Caco-2 (cell line): ENCODE results near the gene TBC1D9B. TPM values are rescaled to one million over a fixed set of nuclear protein-coding genes. Genes with fewer than 3 reads are reported as not detected.

Experiments used
- BruUV-seq: library from RNA; stranded (reverse); fragments of 400-500 nt; replicated peaks from 2 replicates; lab custom pipeline; 2021; lab: Mats Ljungman, UMichigan
- CTCF ChIA-PET: fragments of 300-600 bp; sonication (Branson Sonifier 250); formaldehyde crosslinking; loops from one replicate; lab custom pipeline; 2022; ENCODE audit warnings: antibody characterized with exemption; lab: Charles Lee
- POLR2A ChIA-PET: fragments of 300-600 bp; sonication (Branson Sonifier 250); formaldehyde crosslinking; loops from one replicate; lab custom pipeline; 2022; ENCODE audit warnings: antibody characterized with exemption; lab: Charles Lee
- DNase-seq, 2 experiments: peaks; one replicate each; pipeline versions ENCODE4 v3.0.0 to v3.0.0-alpha.2; 2020 to 2022
- H3K27me3 ChIP-seq: replicated peaks from 2 replicates; pipeline ENCODE4 v1.6.0; 2011; ENCODE audit warnings: low read length; ENCODE audit not compliant: control insufficient read depth, insufficient read depth
- H3K36me3 ChIP-seq: 2 replicates; pipeline ENCODE4 v1.5.1; 2011; ENCODE audit warnings: low read length; ENCODE audit not compliant: control insufficient read depth, insufficient read depth
- H3K4me1 ChIP-seq: fragments of 250-450 bp; sonication (Bioruptor Pico); 2 replicates; pipeline ENCODE4 v1.5.1; 2020; ENCODE audit warnings: mild to moderate bottlenecking
- H3K4me3 ChIP-seq: 2 replicates; pipeline ENCODE4 v1.5.1; 2011; ENCODE audit warnings: low read depth, mild to moderate bottlenecking, control low read depth, low read length
- H3K9me3 ChIP-seq: fragments of 250-450 bp; sonication (Bioruptor Pico); 2 replicates; pipeline ENCODE4 v1.5.1; 2020; ENCODE audit warnings: mild to moderate bottlenecking, moderate library complexity
- H3K27ac Mint-ChIP-seq: one replicate; pipeline ENCODE4 v1.8.0; 2022; ENCODE audit warnings: mixed read lengths; ENCODE audit not compliant: unreplicated experiment
- H3K27me3 Mint-ChIP-seq: one replicate; pipeline ENCODE4 v1.8.0; 2022; ENCODE audit warnings: mixed read lengths; ENCODE audit not compliant: insufficient read depth, unreplicated experiment
- H3K36me3 Mint-ChIP-seq: one replicate; pipeline ENCODE4 v1.8.0; 2022; ENCODE audit warnings: mild to moderate bottlenecking, mixed read lengths; ENCODE audit not compliant: insufficient read depth, unreplicated experiment
- H3K4me1 Mint-ChIP-seq: one replicate; pipeline ENCODE4 v1.8.0; 2022; ENCODE audit warnings: low read depth, mixed read lengths; ENCODE audit not compliant: unreplicated experiment
- H3K4me3 Mint-ChIP-seq: one replicate; pipeline ENCODE4 v1.8.0; 2022; ENCODE audit warnings: mild to moderate bottlenecking, moderate library complexity, mixed read lengths; ENCODE audit not compliant: unreplicated experiment
- H3K9me3 Mint-ChIP-seq: one replicate; pipeline ENCODE4 v1.8.0; 2022; ENCODE audit warnings: mixed read lengths; ENCODE audit not compliant: unreplicated experiment
- intact Hi-C: fragments of 100-400 bp; cut with micrococcal nuclease; formaldehyde crosslinking; loops from one replicate; pipeline ENCODE4 v1.10.0; 2022; ENCODE audit not compliant: unreplicated experiment
- total RNA-seq: library from RNA; stranded (reverse); gene quantifications from 2 replicates; pipeline ENCODE4 v1.2.3, GENCODE V29; 2022
- TF ChIP-seq, protein P1 (sequence below), 2 experiments: fragments of 200-600 bp in 1 of 2; IDR thresholded peaks; 1 replicate in 1 of 2; 2 replicates in 1 of 2; pipeline versions ENCODE4 v1.5.1 to v1.8.0; 2011 to 2022; ENCODE audit warnings: antibody characterized with exemption in 1 of 2, control low read depth in 1 of 2, inconsistent platforms in 1 of 2, low read depth in 1 of 2, low read length in 1 of 2, mild to moderate bottlenecking in 1 of 2, moderate library complexity in 1 of 2; ENCODE audit not compliant: insufficient read depth in 1 of 2, severe bottlenecking in 1 of 2, unreplicated experiment in 1 of 2

TBC1D9B gene
- total RNA-seq, 1 experiment from 2014 or later: 107 TPM

DNA sequence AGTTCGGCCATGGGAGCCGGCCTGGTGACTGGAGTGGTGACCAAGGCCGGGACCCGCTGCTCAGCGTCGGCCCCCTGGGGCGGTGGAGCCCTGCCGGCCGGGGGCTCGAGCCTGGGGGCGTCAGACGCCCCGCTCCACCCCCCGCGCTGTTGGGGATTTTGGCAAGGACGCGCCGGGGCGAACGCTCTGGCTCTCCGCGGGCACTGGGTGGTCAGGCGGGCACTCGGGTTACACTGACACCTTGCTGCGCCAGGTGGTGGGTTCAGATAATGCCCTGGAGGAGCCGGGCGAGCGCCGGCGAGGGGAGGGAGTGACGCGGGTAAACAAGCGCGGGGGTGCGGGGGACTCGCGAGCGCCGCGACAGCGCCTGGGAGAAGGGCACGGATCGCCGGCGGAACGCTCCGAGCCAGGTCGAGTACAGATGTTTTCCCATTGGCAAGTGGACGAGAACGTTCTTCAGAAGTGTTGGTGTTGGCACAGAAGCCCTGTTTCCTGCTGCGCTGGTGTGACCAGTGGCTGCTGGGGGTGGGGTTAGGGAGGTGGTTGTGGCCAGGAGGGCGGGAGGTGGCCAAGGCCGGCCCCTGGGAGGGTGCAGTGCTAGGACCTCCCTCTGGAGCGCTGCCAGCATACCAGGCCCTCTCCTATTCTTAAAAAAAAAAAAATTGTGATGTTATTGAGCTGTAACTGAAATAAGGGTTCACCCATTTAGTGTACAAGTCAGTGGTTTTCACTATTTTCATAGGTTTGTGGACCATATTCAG, 86.2 kb downstream of the TBC1D9B start:
- Histone ChIP-seq H3K4me1 (peaks cover 59% of the 10 kb centered on the region), H3K27me3 (no peaks in the 10 kb centered on the region), H3K4me3 (peak overlapping the region; percentile 97), H3K36me3 (peaks cover 14% of the 10 kb centered on the region), H3K9me3 (no peaks in the 10 kb centered on the region)
- Mint-ChIP-seq H3K9me3 (no peaks in the 10 kb centered on the region), H3K27me3 (no peaks in the 10 kb centered on the region), H3K36me3 (peaks cover 89% of the 10 kb centered on the region), H3K27ac (peak overlapping the region; percentile 89), H3K4me1 (peaks cover 37% of the 10 kb centered on the region), H3K4me3 (peak overlapping the region; percentile 88)
- POLR2A ChIA-PET: interaction anchor here (0.6 to 1.0 kb wide), 2 partner anchors 10 to 72 kb away, joined by 4 to 7 read pairs; no protein-coding TSS in a partner anchor
- no TSS peak for BruUV-seq
- DNase-seq: peak; percentile 90
- CTCF ChIA-PET: no interaction called here
- TF ChIP-seq, protein P1, sequence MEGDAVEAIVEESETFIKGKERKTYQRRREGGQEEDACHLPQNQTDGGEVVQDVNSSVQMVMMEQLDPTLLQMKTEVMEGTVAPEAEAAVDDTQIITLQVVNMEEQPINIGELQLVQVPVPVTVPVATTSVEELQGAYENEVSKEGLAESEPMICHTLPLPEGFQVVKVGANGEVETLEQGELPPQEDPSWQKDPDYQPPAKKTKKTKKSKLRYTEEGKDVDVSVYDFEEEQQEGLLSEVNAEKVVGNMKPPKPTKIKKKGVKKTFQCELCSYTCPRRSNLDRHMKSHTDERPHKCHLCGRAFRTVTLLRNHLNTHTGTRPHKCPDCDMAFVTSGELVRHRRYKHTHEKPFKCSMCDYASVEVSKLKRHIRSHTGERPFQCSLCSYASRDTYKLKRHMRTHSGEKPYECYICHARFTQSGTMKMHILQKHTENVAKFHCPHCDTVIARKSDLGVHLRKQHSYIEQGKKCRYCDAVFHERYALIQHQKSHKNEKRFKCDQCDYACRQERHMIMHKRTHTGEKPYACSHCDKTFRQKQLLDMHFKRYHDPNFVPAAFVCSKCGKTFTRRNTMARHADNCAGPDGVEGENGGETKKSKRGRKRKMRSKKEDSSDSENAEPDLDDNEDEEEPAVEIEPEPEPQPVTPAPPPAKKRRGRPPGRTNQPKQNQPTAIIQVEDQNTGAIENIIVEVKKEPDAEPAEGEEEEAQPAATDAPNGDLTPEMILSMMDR (IDR thresholded peaks at IDR 0.05; ENCODE audit: insufficient read depth in 1 of 2, low read depth in 1 of 2, low read length in 1 of 2, severe bottlenecking in 1 of 2, unreplicated experiment in 1 of 2): no peak
- intact Hi-C loops: loop anchor here (2.0 kb wide), 1 partner anchor 59 kb away; no protein-coding TSS in a partner anchor

- no peaks in the 10 kb centered on the region for H3K27me3 ChIP-seq
- Mint-ChIP-seq H3K4me1 (peaks cover 37% of the 10 kb centered on the region), H3K9me3 (no peaks in the 10 kb centered on the region), H3K4me3 (peak within 1 kb of the TSS; percentile 88), H3K27ac (peak within 1 kb of the TSS; percentile 94), H3K36me3 (peaks cover 81% of the 10 kb centered on the region), H3K27me3 (no peaks in the 10 kb centered on the region)
- H3K36me3 ChIP-seq: peaks cover 16% of the 10 kb centered on the region
- H3K4me3 ChIP-seq: peak within 1 kb of the TSS; percentile 97
- H3K4me1 ChIP-seq: peaks cover 58% of the 10 kb centered on the region
- peak; percentile 77 to 89 for DNase-seq
- POLR2A ChIA-PET: interaction anchor here (1.0 kb wide), 1 partner anchor 9 kb away, joined by 7 read pairs; no protein-coding TSS in a partner anchor
- intact Hi-C loops: loop anchor here (2.0 kb wide), 1 partner anchor 58 kb away; no protein-coding TSS in a partner anchor
- H3K9me3 ChIP-seq: no peaks in the 10 kb centered on the region
- no TSS peak for BruUV-seq
- CTCF ChIA-PET: interaction anchor here (0.6 kb wide), 1 partner anchor 559 kb away, joined by 3 read pairs; no protein-coding TSS in a partner anchor
- TF ChIP-seq, protein P1 (IDR thresholded peaks at IDR 0.05; ENCODE audit: insufficient read depth in 1 of 2, low read depth in 1 of 2, low read length in 1 of 2, severe bottlenecking in 1 of 2, unreplicated experiment in 1 of 2): no peak
These were observed 87.0 kb downstream of the TBC1D9B start, which contains the start of gene SQSTM1 for GRCh38 chr5:179820483-179821297. Gene SQSTM1, plus strand, starts transcription at chr5:179820905. Its CDS starts 32 bp downstream, at chr5:179820937.

GRCh38 chr5:179820127-179820482, 87.6 kb downstream of the TBC1D9B start:
- peaks cover 53% of the 10 kb centered on the region for H3K4me1 ChIP-seq
- TF ChIP-seq, protein P1 (IDR thresholded peaks at IDR 0.05; ENCODE audit: insufficient read depth in 1 of 2, low read depth in 1 of 2, low read length in 1 of 2, severe bottlenecking in 1 of 2, unreplicated experiment in 1 of 2): no peak
- BruUV-seq: TSS peak; percentile 36
- H3K36me3 ChIP-seq: peaks cover 13% of the 10 kb centered on the region
- ChIA-PET POLR2A (no interaction called here), CTCF (interaction anchor here (0.6 kb wide), 1 partner anchor 559 kb away, joined by 3 read pairs; no protein-coding TSS in a partner anchor)
- no peaks in the 10 kb centered on the region for H3K27me3 ChIP-seq
- Mint-ChIP-seq H3K4me3 (peak overlapping the region; percentile 88), H3K9me3 (no peaks in the 10 kb centered on the region), H3K36me3 (peaks cover 75% of the 10 kb centered on the region), H3K27me3 (no peaks in the 10 kb centered on the region), H3K4me1 (peaks cover 37% of the 10 kb centered on the region), H3K27ac (peak overlapping the region; percentile 94)
- peak overlapping the region; percentile 97 for H3K4me3 ChIP-seq
- no peak for DNase-seq
- no peaks in the 10 kb centered on the region for H3K9me3 ChIP-seq
- intact Hi-C loops: loop anchor here (2.0 kb wide), 1 partner anchor 57 kb away; no protein-coding TSS in a partner anchor
